Fibroblast of villous mesenchyme (primary cell): ENCODE measurements around the gene KDM4B. TPM values are rescaled to one million over a fixed set of nuclear protein-coding genes. Genes with fewer than 3 reads are reported as not detected.
"Not testable (repeated sequence)": the region's sequence is repeated elsewhere in the genome, so short reads cannot be mapped to it uniquely, and the experiment has no call there.

ENCODE experiments used
- DNase-seq: peaks from one replicate; pipeline ENCODE4 v3.0.0-alpha.2; 2010; ENCODE audit warnings: low read depth
- H3K4me3 ChIP-seq: 2 replicates; pipeline ENCODE4 v1.5.1; 2011; ENCODE audit warnings: low read depth, mild to moderate bottlenecking, low read length
- total RNA-seq: library from RNA; depleted of rRNA; stranded (reverse); fragments of >200 nt; gene quantifications from 2 replicates; pipeline ENCODE4 v1.2.3, GENCODE V29; 2012
- TF ChIP-seq, protein P1 (sequence below): IDR thresholded peaks from 2 replicates; pipeline ENCODE4 v1.5.1; 2012; ENCODE audit warnings: low read depth, mild to moderate bottlenecking, low read length; ENCODE audit not compliant: insufficient read depth

The KDM4B gene
- total RNA-seq, 1 donor = 17.7 TPM

DNA sequence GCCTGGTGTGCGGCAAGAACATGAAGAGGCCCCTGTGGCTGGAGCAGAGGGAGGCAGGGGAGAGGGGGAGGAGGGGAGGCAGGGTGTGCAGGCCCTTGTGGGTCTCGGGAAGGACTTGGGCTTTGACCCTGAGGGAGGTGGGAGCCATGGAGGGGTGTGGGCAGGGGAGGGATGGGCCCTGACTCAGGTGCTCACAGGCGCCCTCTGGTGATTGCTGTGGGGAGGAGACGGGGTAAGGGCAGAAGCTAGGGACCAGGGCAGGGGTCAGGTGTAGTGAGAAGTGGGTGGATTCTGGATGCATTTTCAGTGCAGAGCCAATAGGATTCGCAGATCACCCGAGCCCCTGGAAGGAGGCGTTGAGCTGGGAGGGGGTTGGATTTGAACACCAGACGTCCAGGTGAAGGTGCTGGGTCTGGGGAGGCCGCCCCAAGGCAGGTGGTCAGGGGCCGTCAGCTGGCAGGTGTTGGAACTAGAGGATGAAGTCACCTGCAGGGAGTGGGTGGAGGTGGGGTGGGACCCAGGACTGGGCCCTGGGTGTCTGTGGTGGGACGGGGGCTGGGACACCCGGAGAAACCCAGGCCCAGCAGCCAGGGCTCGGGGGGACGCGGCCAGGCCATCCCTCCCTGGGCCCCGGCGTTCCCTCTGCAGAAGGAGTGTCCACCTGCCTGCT, 185.4 kb downstream of the KDM4B start:
- peak; percentile 25 for DNase-seq
- no peak overlapping the region for H3K4me3 ChIP-seq
- TF ChIP-seq, protein P1, sequence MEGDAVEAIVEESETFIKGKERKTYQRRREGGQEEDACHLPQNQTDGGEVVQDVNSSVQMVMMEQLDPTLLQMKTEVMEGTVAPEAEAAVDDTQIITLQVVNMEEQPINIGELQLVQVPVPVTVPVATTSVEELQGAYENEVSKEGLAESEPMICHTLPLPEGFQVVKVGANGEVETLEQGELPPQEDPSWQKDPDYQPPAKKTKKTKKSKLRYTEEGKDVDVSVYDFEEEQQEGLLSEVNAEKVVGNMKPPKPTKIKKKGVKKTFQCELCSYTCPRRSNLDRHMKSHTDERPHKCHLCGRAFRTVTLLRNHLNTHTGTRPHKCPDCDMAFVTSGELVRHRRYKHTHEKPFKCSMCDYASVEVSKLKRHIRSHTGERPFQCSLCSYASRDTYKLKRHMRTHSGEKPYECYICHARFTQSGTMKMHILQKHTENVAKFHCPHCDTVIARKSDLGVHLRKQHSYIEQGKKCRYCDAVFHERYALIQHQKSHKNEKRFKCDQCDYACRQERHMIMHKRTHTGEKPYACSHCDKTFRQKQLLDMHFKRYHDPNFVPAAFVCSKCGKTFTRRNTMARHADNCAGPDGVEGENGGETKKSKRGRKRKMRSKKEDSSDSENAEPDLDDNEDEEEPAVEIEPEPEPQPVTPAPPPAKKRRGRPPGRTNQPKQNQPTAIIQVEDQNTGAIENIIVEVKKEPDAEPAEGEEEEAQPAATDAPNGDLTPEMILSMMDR = peak; percentile 55

DNA sequence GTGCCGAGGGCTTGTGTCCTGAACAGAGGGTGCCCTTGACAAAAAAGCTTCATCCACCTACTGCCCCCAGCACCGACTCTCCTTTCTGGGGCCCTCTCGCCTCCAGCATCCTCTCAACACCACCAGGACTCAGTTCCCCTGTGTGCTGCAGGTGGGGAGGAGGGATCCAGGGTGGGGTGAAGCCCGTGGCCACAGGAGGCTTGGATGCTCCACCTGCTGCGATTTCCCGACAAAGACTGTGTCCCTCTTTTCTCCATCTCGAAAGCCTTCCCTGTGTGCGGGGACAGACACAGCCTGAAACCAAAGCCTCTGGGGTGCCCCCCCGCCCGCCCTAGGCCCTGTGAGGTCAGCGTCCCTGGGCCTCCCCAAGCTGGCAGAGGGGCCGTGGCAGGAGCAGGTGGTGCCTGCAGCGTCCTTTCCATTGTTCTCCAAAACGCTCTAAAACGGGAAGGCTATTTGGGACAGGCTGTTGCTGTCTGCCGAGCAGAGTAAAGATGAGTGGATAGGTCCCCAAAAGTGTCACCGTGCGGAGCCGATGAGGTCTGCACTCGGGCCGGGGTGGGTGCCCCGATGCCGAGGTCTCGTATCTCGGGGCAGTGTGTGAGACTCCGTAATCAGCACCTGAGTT, 186.0 kb downstream of the KDM4B start:
- TF ChIP-seq, protein P1 = no peak
- no peak overlapping the region for H3K4me3 ChIP-seq
- no peak for DNase-seq

DNA sequence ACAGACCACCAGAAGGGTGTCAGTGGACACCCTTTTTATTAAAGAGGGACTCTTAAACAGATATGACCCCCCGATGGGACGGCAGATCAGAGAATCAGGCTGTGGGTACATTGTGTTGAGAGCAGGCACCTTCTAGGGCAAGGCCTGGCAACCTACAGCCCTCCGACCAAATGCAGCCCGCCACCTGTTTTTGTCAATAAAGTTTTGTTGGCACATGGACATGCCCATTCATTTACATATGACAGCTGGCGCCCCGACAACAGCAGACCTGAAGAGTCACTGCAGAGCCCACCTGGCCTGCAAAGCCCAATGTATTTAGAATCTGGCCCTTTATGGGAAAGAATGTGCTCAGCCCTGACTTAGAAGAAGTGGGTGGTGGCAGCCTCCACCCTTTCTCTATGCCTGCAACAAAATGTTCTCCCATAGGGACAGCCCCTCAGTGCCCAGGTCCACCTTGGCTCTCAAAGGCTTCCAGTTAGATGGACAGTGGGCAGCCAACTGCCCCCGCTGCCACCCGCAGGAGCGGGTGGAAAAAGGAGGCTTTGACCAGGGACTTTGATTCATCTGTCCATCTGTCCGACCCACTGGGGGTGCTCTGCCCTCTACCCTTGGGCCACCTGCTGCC, 186.8 kb downstream of the KDM4B start:
- no peak overlapping the region for H3K4me3 ChIP-seq
- no peak for DNase-seq
- TF ChIP-seq, protein P1 = no peak

DNA sequence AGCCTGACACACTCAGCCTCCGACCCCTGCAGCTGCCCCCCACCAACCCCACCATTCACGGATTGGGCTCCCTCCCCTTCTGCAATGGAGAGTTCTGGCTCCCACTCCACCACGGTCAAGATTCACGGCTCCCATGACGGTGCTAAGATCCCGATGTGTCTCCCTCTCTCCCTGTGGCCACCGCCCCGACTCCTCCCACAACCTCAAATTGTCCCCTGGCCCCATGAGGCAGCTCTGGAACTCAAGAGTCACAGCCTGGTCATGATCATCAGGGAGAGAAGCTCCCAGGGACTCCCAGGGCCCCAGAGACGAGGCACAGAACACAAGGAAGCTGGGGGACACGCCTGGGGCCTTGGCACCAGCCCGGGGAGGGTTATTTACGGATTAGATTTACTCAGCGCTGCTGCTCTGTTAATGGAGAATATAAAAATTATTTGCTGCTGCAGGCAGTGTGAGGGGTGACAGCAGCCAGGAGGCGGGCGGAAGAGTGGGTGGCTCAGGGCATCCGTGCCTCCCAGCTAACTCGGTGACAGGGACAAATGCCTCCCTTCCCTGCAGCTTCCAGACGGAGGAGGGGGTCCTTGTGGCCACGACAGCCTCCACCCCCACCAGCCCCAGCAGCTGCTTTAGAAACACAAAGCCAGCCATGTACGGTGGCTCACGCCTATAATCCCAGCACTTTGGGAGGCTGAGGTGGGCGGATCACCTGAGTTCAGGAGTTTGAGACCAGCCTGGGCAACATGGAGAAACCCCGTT, 187.5 kb downstream of the KDM4B start:
- H3K4me3 ChIP-seq = no peak overlapping the region
- TF ChIP-seq, protein P1 = no peak
- peak; percentile 14 for DNase-seq

DNA sequence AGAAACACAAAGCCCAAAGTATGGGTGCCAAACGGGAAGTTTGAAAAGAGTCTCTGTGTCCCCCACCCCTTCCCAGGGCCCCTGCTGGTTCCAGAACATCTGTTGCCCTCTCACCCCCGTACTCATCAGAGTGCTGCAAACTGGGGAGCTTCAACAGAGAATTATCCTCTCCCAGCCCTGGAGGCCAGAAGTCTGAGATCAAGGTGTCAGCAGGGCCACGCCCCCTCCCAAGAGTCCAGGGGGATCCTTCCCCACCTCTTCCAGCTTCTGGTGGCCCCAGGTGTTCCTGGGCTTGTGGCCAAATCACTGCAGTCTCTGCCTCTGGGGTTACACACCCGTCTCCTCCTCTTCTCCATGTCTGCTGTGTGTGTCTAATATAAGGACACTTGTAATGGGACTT, 188.3 kb downstream of the KDM4B start:
- no peak for DNase-seq
- no peak overlapping the region for H3K4me3 ChIP-seq
- TF ChIP-seq, protein P1 = no peak

DNA sequence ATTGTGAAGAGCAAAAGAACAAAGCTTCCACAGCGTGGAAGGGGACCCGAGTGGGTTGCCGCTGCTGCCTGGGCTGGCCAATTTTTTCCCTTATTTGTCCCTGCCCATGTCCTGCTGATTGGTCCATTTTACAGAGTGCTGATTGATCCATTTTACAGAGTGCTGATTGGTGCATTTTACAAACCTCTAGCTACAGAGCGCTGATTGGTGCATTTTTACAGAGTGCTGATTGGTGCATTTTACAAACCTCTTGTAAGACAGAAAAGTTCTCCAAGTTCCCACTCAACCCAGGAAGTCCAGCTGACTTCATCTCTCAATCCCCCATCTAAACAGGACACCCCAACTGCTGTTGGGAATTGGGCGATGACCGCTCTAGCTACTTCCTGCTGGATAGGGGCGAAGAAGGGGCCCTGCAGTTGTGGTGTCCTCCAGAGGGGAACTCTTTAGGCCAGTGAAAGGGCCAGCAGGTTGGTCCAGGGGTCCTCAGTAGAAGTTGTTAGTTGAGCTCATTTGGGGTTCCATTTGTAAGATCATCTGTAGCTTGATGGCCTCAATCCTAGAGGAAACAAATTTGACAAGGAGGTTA, 189.7 kb downstream of the KDM4B start:
- not testable (repeated sequence) for H3K4me3 ChIP-seq, DNase-seq

DNA sequence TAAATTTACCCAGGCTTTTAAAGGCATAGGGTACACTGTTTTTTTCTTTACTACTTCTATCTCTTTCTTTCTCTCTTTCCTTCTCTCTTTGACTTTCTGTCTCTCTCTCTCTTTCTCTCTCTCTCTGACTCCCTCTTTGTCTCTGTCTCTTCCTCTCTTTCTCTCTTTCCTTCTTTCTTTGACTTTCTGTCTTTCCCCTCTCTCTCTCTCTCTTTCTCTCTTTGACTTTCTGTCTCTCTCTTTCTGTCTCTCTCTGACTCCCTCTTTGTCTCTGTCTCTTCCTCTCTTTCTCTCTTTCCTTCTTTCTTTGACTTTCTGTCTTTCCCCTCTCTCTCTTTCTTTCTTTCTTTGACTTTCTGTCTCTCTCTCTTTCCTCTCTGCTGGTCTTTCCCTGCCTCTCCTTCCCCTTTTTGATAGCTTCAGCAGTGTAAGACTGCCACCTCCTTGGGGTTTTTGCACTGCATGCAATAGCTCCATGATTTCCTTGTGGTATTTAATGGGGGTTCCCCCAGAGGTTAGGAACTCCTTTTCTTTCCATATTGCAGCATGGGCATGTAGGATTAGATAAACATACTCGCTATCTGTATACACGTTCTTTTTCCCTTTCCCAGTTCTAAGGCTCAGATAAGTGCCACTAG, 191.4 kb downstream of the KDM4B start:
- DNase-seq = not testable (repeated sequence)

DNA sequence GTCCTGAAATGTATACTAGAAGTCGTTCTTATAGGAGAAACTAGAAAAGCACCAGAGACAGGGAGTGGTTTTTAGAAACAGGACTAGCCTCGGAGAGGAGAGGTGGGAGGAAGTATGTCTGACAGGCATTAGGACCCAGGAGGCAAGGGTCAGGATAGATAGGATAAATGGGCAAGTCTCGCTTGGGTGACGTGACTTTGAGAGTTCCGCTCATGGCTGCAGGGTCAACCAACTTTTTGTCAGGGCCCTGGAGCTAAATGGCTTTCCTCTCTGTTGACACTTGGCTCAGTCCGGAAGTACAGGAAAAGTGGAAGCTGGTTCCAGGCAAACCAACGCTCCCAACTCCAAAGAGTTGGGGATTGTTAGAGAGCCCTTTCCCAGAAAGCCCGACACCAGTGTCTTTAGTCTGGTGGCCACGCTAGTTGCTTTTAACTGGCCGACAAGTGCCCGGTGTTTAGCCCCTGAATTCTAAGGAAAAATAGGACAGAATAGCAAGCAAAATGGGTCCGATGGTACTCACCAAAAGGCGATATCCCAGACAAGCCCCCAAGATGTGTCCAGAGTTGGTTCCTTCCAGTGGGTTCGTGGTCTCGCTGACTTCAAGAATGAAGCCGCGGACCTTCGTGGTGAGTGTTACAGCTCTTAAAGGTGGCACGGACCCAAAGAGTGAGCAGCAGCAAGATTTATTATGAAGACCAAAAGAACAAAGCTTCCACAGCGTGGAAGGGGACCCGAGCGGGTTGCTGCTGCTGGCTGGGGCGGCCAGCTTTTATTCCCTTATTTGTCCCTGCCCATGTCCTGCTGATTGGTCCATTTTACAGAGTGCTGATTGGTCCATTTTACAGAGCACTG, 196.2 kb downstream of the KDM4B start:
- not testable (repeated sequence) for DNase-seq, H3K4me3 ChIP-seq

More for the DNA sequence above, 191.4 kb downstream of the KDM4B start:
- H3K4me3 ChIP-seq = not testable (repeated sequence)
